Measurements from ENCODE around the gene CASP7. TPM values are rescaled to one million over a fixed set of nuclear protein-coding genes. Genes with fewer than 3 reads are reported as not detected.
"Not testable (repeated sequence)": the region's sequence is repeated elsewhere in the genome, so short reads cannot be mapped to it uniquely, and the experiment has no call there.

CASP7 gene
- total RNA-seq, 1 experiment from 2014 or later = 7.4 TPM

- Mint-ChIP-seq H3K27me3 (ENCODE audit: insufficient read depth, unreplicated experiment) (peaks cover 50% of the 10 kb centered on the region), H3K4me1 (ENCODE audit: insufficient read depth, unreplicated experiment) (no peaks in the 10 kb centered on the region), H3K4me3 (ENCODE audit: unreplicated experiment) (no peak overlapping the region), H3K9me3 (ENCODE audit: unreplicated experiment) (peaks cover 10% of the 10 kb centered on the region), H3K27ac (ENCODE audit: low read depth, unreplicated experiment) (no peak overlapping the region), H3K36me3 (ENCODE audit: insufficient read depth, unreplicated experiment) (no peaks in the 10 kb centered on the region)
- ChIA-PET CTCF (interaction anchor here (0.7 kb wide), 1 partner anchor 196 kb away, joined by 3 read pairs; no protein-coding TSS in a partner anchor), POLR2A (no interaction called here)
- no peak for DNase-seq (ENCODE audit: unreplicated experiment)
- TF ChIP-seq CTCF (IDR thresholded peaks at IDR 0.05; ENCODE audit: unreplicated experiment) = no peak
- no TSS peak for BruUV-seq (replicated peaks)
- intact Hi-C loops (cut with micrococcal nuclease) = no loop called here
These were observed 86.2 kb downstream of the CASP7 start for GRCh38 chr10:113765910-113766309.

GRCh38 chr10:113767222-113767621, 87.5 kb downstream of the CASP7 start:
- Mint-ChIP-seq H3K9me3 (ENCODE audit: unreplicated experiment) (peaks cover 10% of the 10 kb centered on the region), H3K4me1 (ENCODE audit: insufficient read depth, unreplicated experiment) (no peaks in the 10 kb centered on the region), H3K4me3 (ENCODE audit: unreplicated experiment) (no peak overlapping the region), H3K27me3 (ENCODE audit: insufficient read depth, unreplicated experiment) (peaks cover 53% of the 10 kb centered on the region), H3K27ac (ENCODE audit: low read depth, unreplicated experiment) (no peak overlapping the region), H3K36me3 (ENCODE audit: insufficient read depth, unreplicated experiment) (no peaks in the 10 kb centered on the region)
- intact Hi-C loops (cut with micrococcal nuclease) = no loop called here
- ChIA-PET POLR2A (interaction anchor here (1.0 to 1.1 kb wide), 2 partner anchors 21 to 88 kb away, joined by 3 to 4 read pairs; no protein-coding TSS in a partner anchor), CTCF (interaction anchor here (0.6 kb wide), 1 partner anchor 184 kb away, joined by 4 read pairs; no protein-coding TSS in a partner anchor)
- no peak for TF ChIP-seq CTCF (IDR thresholded peaks at IDR 0.05; ENCODE audit: unreplicated experiment)
- no TSS peak for BruUV-seq (replicated peaks)
- no peak for DNase-seq (ENCODE audit: unreplicated experiment)

- Mint-ChIP-seq H3K27ac (ENCODE audit: low read depth, unreplicated experiment) (no peak overlapping the region), H3K9me3 (ENCODE audit: unreplicated experiment) (no peaks in the 10 kb centered on the region), H3K27me3 (ENCODE audit: insufficient read depth, unreplicated experiment) (peaks cover 49% of the 10 kb centered on the region), H3K4me1 (ENCODE audit: insufficient read depth, unreplicated experiment) (no peaks in the 10 kb centered on the region), H3K4me3 (ENCODE audit: unreplicated experiment) (no peak overlapping the region), H3K36me3 (ENCODE audit: insufficient read depth, unreplicated experiment) (no peaks in the 10 kb centered on the region)
- intact Hi-C loops (cut with micrococcal nuclease) = no loop called here
- no peak for DNase-seq (ENCODE audit: unreplicated experiment)
- ChIA-PET CTCF (interaction anchor here (1.2 kb wide), 1 partner anchor 29 kb away, joined by 4 read pairs; no protein-coding TSS in a partner anchor), POLR2A (no interaction called here)
- no TSS peak for BruUV-seq (replicated peaks)
- no peak for TF ChIP-seq CTCF (IDR thresholded peaks at IDR 0.05; ENCODE audit: unreplicated experiment)
These were observed 90.6 kb downstream of the CASP7 start for GRCh38 chr10:113770346-113770745.

GRCh38 chr10:113771131-113771530, 91.4 kb downstream of the CASP7 start:
- CTCF ChIA-PET; H3K36me3 Mint-ChIP-seq (ENCODE audit: insufficient read depth, unreplicated experiment); H3K27ac Mint-ChIP-seq (ENCODE audit: low read depth, unreplicated experiment); BruUV-seq (replicated peaks); intact Hi-C loops (cut with micrococcal nuclease); POLR2A ChIA-PET; H3K4me3 Mint-ChIP-seq (ENCODE audit: unreplicated experiment); H3K4me1 Mint-ChIP-seq (ENCODE audit: insufficient read depth, unreplicated experiment); DNase-seq (ENCODE audit: unreplicated experiment); H3K9me3 Mint-ChIP-seq (ENCODE audit: unreplicated experiment): not testable (repeated sequence)
- peaks cover 41% of the 10 kb centered on the region for H3K27me3 Mint-ChIP-seq (ENCODE audit: insufficient read depth, unreplicated experiment)
